GM10248 (cell line): ENCODE measurements around the gene TNRC18.
"Not testable (repeated sequence)": the region's sequence is repeated elsewhere in the genome, so short reads cannot be mapped to it uniquely, and the experiment has no call there.

ENCODE experiments used
- CTCF ChIA-PET: fragments of 300-600 bp; sonication (Branson Sonifier 250); formaldehyde crosslinking; extraction: SDS; loops from one replicate; lab custom pipeline; 2021; ENCODE audit warnings: antibody characterized with exemption; lab: Yijun Ruan, JAX
- POLR2A ChIA-PET: fragments of 350-650 bp; sonication (Branson Sonifier 250); formaldehyde crosslinking; extraction: SDS; loops from one replicate; lab custom pipeline; 2020; ENCODE audit warnings: antibody characterized with exemption; lab: Yijun Ruan, JAX
- DNase-seq: peaks from one replicate; pipeline ENCODE4 v3.0.0; 2012; ENCODE audit errors: extremely low spot score
- CTCF ChIP-seq: IDR thresholded peaks from 2 replicates; pipeline ENCODE4 v1.5.1; 2012; ENCODE audit warnings: mild to moderate bottlenecking, low read depth; ENCODE audit errors: extremely low read depth, missing control alignments, control extremely low read depth

Gene TNRC18

GRCh38 chr7:5362466-5362865, 61.2 kb downstream of the TNRC18 start:
- ChIA-PET CTCF (interaction anchor here (1.3 to 5.8 kb wide), 4 partner anchors 7 to 95 kb away, joined by 3 to 71 read pairs (median 41); no protein-coding TSS in a partner anchor), POLR2A (no interaction called here)
- DNase-seq: no peak
- no peak for TF ChIP-seq CTCF

GRCh38 chr7:5361446-5362127, 62.0 kb downstream of the TNRC18 start:
- POLR2A ChIA-PET: no interaction called here
- CTCF ChIA-PET: interaction anchor here (5.8 kb wide), 1 partner anchor 36 kb away, joined by 42 read pairs; no protein-coding TSS in a partner anchor

GRCh38 chr7:5360971-5361370, 62.7 kb downstream of the TNRC18 start:
- no peak for DNase-seq
- POLR2A ChIA-PET: no interaction called here
- CTCF ChIA-PET: no interaction called here
- TF ChIP-seq CTCF: no peak

More at GRCh38 chr7:5361446-5362127, 62.0 kb downstream of the TNRC18 start:
- no peak for TF ChIP-seq CTCF
- DNase-seq: no peak

- ChIA-PET POLR2A (no interaction called here), CTCF (no interaction called here)
- TF ChIP-seq CTCF: no peak
- DNase-seq: no peak
Observed at GRCh38 chr7:5360451-5360850, 63.2 kb downstream of the TNRC18 start.

GRCh38 chr7:5360021-5360420, 63.6 kb downstream of the TNRC18 start:
- CTCF ChIA-PET, POLR2A ChIA-PET, DNase-seq: not testable (repeated sequence)

GRCh38 chr7:5359344-5359743, 64.3 kb downstream of the TNRC18 start:
- ChIA-PET CTCF (no interaction called here), POLR2A (no interaction called here)
- TF ChIP-seq CTCF: no peak
- DNase-seq: no peak

- TF ChIP-seq CTCF: no peak
- ChIA-PET CTCF (interaction anchor here (1.0 to 6.3 kb wide), 2 partner anchors 7 to 15 kb away, joined by 3 to 71 read pairs; no protein-coding TSS in a partner anchor), POLR2A (no interaction called here)
- no peak for DNase-seq
Observed at GRCh38 chr7:5357951-5358350, 65.7 kb downstream of the TNRC18 start.
